Activated CD4-positive, alpha-beta memory T cell treated with anti-CD3 and anti-CD28 coated beads, Interleukin-2, amount 10 ng/mL, durations not matched to agents 7 days and 5 days (primary cell): ENCODE measurements around the gene RPRM. TPM values are rescaled to one million over a fixed set of nuclear protein-coding genes. Genes with fewer than 3 reads are reported as not detected.

Experiments
- CTCF ChIA-PET: fragments of 350-600 bp; sonication (Branson Sonifier 250); formaldehyde crosslinking; loops from one replicate; lab custom pipeline; 2021; ENCODE audit warnings: antibody characterized with exemption, inconsistent platforms; lab: Charles Lee
- POLR2A ChIA-PET: fragments of 350-600 bp; sonication (Branson Sonifier 250); formaldehyde crosslinking; loops from one replicate; lab custom pipeline; 2021; ENCODE audit warnings: antibody characterized with exemption; lab: Charles Lee
- DNase-seq: peaks from one replicate; pipeline ENCODE4 v3.0.0-alpha.2; 2020
- H3K27ac Mint-ChIP-seq: one replicate; pipeline ENCODE4 v1.8.0; 2021; ENCODE audit warnings: mild to moderate bottlenecking, mixed read lengths
- H3K27me3 Mint-ChIP-seq: one replicate; pipeline ENCODE4 v1.8.0; 2021; ENCODE audit warnings: mixed read lengths
- H3K36me3 Mint-ChIP-seq: one replicate; pipeline ENCODE4 v1.8.0; 2021; ENCODE audit warnings: low read depth, mixed read lengths
- H3K4me1 Mint-ChIP-seq: one replicate; pipeline ENCODE4 v1.8.0; 2021; ENCODE audit warnings: mixed read lengths
- H3K4me3 Mint-ChIP-seq: one replicate; pipeline ENCODE4 v1.8.0; 2021; ENCODE audit warnings: mild to moderate bottlenecking, mixed read lengths
- H3K9me3 Mint-ChIP-seq: one replicate; pipeline ENCODE4 v1.8.0; 2021; ENCODE audit warnings: mixed read lengths
- total RNA-seq, 2 experiments: library from RNA; stranded (reverse); gene quantifications; one replicate each; pipeline ENCODE4 v1.2.3, GENCODE V29; 2021

Gene RPRM
- total RNA-seq, 2 experiments from 2014 or later, result not detected

DNA sequence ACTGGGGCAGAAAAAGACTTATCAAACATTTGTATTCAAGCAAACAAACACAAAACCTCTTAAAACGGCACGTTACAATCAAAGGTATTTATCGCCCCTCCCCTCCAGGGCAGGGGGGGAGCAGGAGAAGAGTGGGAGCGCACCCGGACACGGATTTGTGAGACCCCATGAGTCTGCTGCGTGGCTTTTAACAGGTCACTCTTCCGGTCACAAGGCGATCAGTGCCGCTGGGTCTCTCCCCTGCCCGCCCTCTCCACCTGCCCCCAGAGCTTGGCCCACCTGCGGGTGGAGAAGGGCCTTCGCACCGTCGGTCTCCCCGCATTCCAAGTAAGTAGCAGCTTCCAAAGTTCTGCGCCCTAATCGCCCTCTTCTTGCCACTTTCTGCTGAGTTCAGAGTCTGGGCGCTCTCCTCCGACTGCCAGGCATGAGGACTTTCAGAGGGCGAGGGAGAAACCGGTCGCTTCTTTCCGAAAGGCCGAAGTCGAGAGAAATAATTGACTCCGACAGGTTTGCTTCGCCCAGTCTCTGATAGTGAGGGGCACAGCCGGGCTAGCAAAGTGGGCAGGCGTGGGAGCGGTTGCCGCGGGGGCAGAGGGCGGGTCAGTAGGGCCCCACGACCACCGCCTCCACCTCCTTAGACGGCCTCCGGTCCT lies 800 bp downstream of the RPRM start:
- no peak for DNase-seq
- no peak overlapping the region for H3K27ac Mint-ChIP-seq
- CTCF ChIA-PET, result interaction anchor here (0.6 to 1.6 kb wide), 3 partner anchors 8 to 847 kb away, joined by 4 to 6 read pairs (median 5); no protein-coding TSS in a partner anchor
- no peaks in the 10 kb centered on the region for H3K9me3 Mint-ChIP-seq
- no peaks in the 10 kb centered on the region for H3K36me3 Mint-ChIP-seq
- peaks cover 18% of the 10 kb centered on the region for H3K4me1 Mint-ChIP-seq
- peak overlapping the region; percentile 40 for H3K4me3 Mint-ChIP-seq
- POLR2A ChIA-PET, result no interaction called here
- H3K27me3 Mint-ChIP-seq, result peaks cover 57% of the 10 kb centered on the region

DNA sequence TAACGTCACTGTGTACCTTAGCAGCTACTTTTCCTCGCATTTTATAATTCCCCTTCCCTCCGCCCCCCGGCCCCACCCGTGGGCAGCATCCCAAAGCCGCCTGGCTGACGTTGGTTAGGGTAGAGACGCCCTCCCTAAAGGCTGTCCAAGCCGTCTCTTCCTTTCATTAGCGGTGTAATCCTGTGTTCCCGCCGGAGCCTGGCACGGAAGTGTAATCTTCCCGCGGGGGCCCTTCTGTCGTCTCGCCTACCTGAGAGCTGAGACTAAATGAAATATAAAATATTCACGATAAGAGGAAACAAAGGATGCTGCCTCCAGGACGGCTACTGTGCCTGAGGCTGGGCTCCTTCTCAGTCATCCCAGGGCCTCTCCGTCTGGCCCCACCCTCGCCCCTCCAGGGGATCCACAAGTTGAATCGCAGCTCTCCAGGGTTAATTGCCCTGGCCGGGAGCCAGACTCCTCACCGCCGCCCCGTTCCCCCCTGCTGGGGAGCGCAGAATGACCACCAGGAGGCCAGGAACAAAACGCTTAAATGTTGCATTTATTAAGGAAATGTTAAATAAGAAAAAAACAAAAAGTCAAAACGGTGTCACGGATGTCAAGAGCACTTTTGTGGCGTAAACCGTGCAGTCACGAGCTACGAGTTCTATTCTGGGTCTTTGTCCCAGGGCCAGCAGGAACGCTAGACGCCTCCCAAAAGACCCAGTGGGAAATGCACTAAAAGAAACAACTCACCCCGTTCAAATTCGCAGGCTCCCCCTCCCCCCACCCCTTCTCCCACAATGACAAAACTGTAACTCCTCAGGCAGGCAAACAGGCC lies 1.5 kb downstream of the RPRM start:
- H3K36me3 Mint-ChIP-seq, result no peaks in the 10 kb centered on the region
- no peak overlapping the region for H3K4me3 Mint-ChIP-seq
- H3K27ac Mint-ChIP-seq, result no peak overlapping the region
- DNase-seq, result no peak
- no peaks in the 10 kb centered on the region for H3K9me3 Mint-ChIP-seq
- peaks cover 18% of the 10 kb centered on the region for H3K4me1 Mint-ChIP-seq
- ChIA-PET POLR2A (no interaction called here), CTCF (interaction anchor here (0.6 kb wide), 1 partner anchor 846 kb away, joined by 4 read pairs; no protein-coding TSS in a partner anchor)
- peaks cover 56% of the 10 kb centered on the region for H3K27me3 Mint-ChIP-seq

- ChIA-PET CTCF (no interaction called here), POLR2A (no interaction called here)
- H3K4me3 Mint-ChIP-seq, result no peak overlapping the region
- no peaks in the 10 kb centered on the region for H3K9me3 Mint-ChIP-seq
- H3K4me1 Mint-ChIP-seq, result peaks cover 18% of the 10 kb centered on the region
- H3K36me3 Mint-ChIP-seq, result no peaks in the 10 kb centered on the region
- no peak for DNase-seq
- H3K27me3 Mint-ChIP-seq, result peaks cover 55% of the 10 kb centered on the region
- H3K27ac Mint-ChIP-seq, result no peak overlapping the region
Observed at GRCh38 chr2:153476491-153476815, 2.1 kb downstream of the RPRM start.

DNA sequence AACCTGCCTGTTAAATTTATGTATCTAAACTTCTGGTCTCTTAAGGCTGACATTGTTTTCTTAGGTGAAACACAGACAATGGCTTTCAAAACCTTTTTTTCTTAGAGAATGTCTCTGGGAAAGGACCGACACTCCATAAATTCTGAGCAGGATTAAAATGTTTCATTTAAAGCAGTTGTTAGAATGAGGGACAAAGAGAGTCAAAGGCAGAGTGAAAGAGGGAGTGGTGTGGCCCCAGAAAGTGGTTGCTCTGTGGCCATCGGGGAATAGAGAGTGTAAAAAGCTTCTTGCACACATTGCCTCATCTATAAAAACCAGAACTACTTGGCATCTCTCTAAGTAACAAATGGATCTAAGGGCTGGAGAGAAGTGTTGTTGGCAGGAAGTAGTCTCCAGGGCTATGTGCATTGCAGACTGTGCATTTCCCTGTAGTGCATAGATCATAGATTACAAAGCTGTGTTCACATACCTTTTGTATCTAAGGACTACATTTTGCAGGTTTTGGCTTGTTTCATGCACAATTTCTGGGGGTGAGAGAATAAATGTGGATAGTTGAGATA lies 3.6 kb downstream of the RPRM start:
- ChIA-PET POLR2A (no interaction called here), CTCF (no interaction called here)
- no peaks in the 10 kb centered on the region for H3K9me3 Mint-ChIP-seq
- H3K27ac Mint-ChIP-seq, result no peak overlapping the region
- H3K4me3 Mint-ChIP-seq, result no peak overlapping the region
- peaks cover 55% of the 10 kb centered on the region for H3K27me3 Mint-ChIP-seq
- DNase-seq, result no peak
- H3K4me1 Mint-ChIP-seq, result peaks cover 18% of the 10 kb centered on the region
- no peaks in the 10 kb centered on the region for H3K36me3 Mint-ChIP-seq

- DNase-seq, result no peak
- Mint-ChIP-seq H3K4me1 (peaks cover 18% of the 10 kb centered on the region), H3K36me3 (no peaks in the 10 kb centered on the region), H3K27me3 (peaks cover 50% of the 10 kb centered on the region), H3K27ac (no peak overlapping the region), H3K9me3 (no peaks in the 10 kb centered on the region), H3K4me3 (no peak overlapping the region)
- ChIA-PET CTCF (no interaction called here), POLR2A (no interaction called here)
Observed at GRCh38 chr2:153474407-153474806, 4.2 kb downstream of the RPRM start.

GRCh38 chr2:153470867-153471266 lies 7.7 kb downstream of the RPRM start:
- no peak overlapping the region for H3K27ac Mint-ChIP-seq
- H3K4me3 Mint-ChIP-seq, result no peak overlapping the region
- peaks cover 17% of the 10 kb centered on the region for H3K27me3 Mint-ChIP-seq
- H3K36me3 Mint-ChIP-seq, result no peaks in the 10 kb centered on the region
- ChIA-PET CTCF (interaction anchor here (2.2 kb wide), 1 partner anchor 8 kb away, joined by 6 read pairs; the partner anchor contains the start of gene RPRM), POLR2A (no interaction called here)
- no peaks in the 10 kb centered on the region for H3K9me3 Mint-ChIP-seq
- no peaks in the 10 kb centered on the region for H3K4me1 Mint-ChIP-seq
- DNase-seq, result no peak

GRCh38 chr2:153464395-153464794 lies 14.2 kb downstream of the RPRM start:
- H3K4me3 Mint-ChIP-seq, result no peak overlapping the region
- H3K27ac Mint-ChIP-seq, result no peak overlapping the region
- no peaks in the 10 kb centered on the region for H3K36me3 Mint-ChIP-seq
- DNase-seq, result no peak
- POLR2A ChIA-PET, result no interaction called here
- H3K9me3 Mint-ChIP-seq, result no peaks in the 10 kb centered on the region
- H3K4me1 Mint-ChIP-seq, result no peaks in the 10 kb centered on the region
- CTCF ChIA-PET, result no interaction called here
- peaks cover 5% of the 10 kb centered on the region for H3K27me3 Mint-ChIP-seq

DNA sequence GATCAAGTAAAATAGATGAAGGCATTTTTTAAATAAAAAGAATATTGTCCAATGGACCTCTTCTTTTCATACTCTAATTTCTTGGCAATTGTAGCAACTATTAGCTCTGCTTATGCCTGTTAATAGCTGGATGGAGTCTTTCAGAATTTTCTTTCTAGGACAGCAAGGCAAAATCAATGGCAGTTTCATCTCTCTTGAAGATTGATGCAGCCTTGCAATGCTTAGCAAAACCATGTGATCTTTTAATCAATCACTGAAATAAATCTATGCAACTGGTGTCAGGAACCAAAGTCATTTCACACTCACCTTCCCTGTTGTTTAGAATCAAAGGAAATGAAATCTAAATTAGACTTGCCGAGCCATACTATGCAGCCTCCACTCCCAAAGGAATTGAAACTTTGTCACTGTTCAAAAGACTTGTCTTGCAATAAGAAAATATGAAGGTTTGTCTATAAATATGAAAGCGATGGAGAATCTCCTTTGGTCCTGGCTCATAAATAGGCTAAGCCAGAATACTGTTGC lies 16.2 kb downstream of the RPRM start:
- Mint-ChIP-seq H3K4me1 (no peaks in the 10 kb centered on the region), H3K9me3 (no peaks in the 10 kb centered on the region), H3K27me3 (peaks cover 9% of the 10 kb centered on the region), H3K4me3 (no peak overlapping the region), H3K36me3 (no peaks in the 10 kb centered on the region), H3K27ac (no peak overlapping the region)
- DNase-seq, result no peak
- POLR2A ChIA-PET, result no interaction called here
- CTCF ChIA-PET, result no interaction called here

DNA sequence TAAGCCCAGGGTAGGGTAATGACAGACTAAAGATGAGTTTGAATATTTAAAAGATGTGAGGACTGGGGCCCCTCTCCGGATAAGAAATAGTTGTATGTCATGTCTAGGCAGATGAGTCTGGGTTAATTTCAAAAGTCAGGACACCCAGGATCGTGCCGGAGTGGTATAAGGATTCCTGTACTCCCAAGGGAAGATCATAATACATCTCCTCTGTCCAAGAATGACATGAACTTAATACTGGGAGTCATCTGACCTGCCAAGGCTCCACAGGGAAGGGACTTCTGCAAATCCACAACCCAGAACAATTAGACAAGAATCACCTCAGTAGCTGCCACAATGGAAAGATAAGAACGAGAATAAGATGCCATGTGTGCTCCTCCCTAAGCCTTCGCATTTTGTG lies 17.1 kb downstream of the RPRM start:
- H3K9me3 Mint-ChIP-seq, result no peaks in the 10 kb centered on the region
- no peak overlapping the region for H3K4me3 Mint-ChIP-seq
- H3K4me1 Mint-ChIP-seq, result no peaks in the 10 kb centered on the region
- no peak for DNase-seq
- POLR2A ChIA-PET, result no interaction called here
- H3K27me3 Mint-ChIP-seq, result peaks cover 10% of the 10 kb centered on the region
- CTCF ChIA-PET, result no interaction called here
- H3K27ac Mint-ChIP-seq, result no peak overlapping the region
- H3K36me3 Mint-ChIP-seq, result no peaks in the 10 kb centered on the region

GRCh38 chr2:153455861-153456260 lies 22.7 kb downstream of the RPRM start:
- no peaks in the 10 kb centered on the region for H3K4me1 Mint-ChIP-seq
- no peak overlapping the region for H3K27ac Mint-ChIP-seq
- ChIA-PET CTCF (no interaction called here), POLR2A (no interaction called here)
- H3K4me3 Mint-ChIP-seq, result no peak overlapping the region
- no peaks in the 10 kb centered on the region for H3K9me3 Mint-ChIP-seq
- peaks cover 8% of the 10 kb centered on the region for H3K27me3 Mint-ChIP-seq
- H3K36me3 Mint-ChIP-seq, result no peaks in the 10 kb centered on the region
- no peak for DNase-seq

GRCh38 chr2:153455403-153455802 lies 23.2 kb downstream of the RPRM start:
- Mint-ChIP-seq H3K27ac (no peak overlapping the region), H3K4me3 (no peak overlapping the region), H3K4me1 (no peaks in the 10 kb centered on the region), H3K9me3 (no peaks in the 10 kb centered on the region), H3K27me3 (peaks cover 8% of the 10 kb centered on the region), H3K36me3 (no peaks in the 10 kb centered on the region)
- CTCF ChIA-PET, result no interaction called here
- POLR2A ChIA-PET, result no interaction called here
- no peak for DNase-seq

DNA sequence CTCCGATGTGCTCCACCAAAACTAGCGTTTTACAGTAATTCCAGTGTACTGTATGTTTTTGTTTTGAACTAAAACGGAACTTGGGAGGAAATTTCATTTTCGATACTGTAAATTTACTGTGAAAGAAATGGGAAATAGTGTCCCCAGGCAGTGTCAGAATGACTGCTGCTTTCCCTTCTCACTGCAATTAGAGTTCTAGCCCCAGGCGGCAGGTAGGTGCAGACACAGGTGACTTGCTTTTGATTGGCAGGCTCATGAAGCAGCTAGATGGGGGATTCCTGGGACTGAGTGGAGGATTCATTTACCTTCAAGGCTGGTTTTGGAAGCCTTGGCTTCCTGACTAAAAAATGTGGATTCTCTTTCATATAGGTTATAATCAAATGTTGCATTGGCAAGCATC lies 27.0 kb downstream of the RPRM start:
- H3K36me3 Mint-ChIP-seq, result no peaks in the 10 kb centered on the region
- CTCF ChIA-PET, result no interaction called here

GRCh38 chr2:153443106-153443505 lies 35.5 kb downstream of the RPRM start:
- no peak for DNase-seq
- H3K36me3 Mint-ChIP-seq, result no peaks in the 10 kb centered on the region
- ChIA-PET POLR2A (no interaction called here), CTCF (no interaction called here)
- no peaks in the 10 kb centered on the region for H3K4me1 Mint-ChIP-seq
- H3K27ac Mint-ChIP-seq, result no peak overlapping the region
- no peaks in the 10 kb centered on the region for H3K27me3 Mint-ChIP-seq
- peaks cover 8% of the 10 kb centered on the region for H3K9me3 Mint-ChIP-seq
- H3K4me3 Mint-ChIP-seq, result no peak overlapping the region

More for the DNA sequence above, 27.0 kb downstream of the RPRM start:
- Mint-ChIP-seq H3K27me3 (peaks cover under 1% of the 10 kb centered on the region), H3K27ac (no peak overlapping the region), H3K9me3 (no peaks in the 10 kb centered on the region), H3K4me1 (no peaks in the 10 kb centered on the region), H3K4me3 (no peak overlapping the region)
- no peak for DNase-seq
- POLR2A ChIA-PET, result no interaction called here
